ENCODE measurements around the gene DENND5B. TPM values are rescaled to one million over a fixed set of nuclear protein-coding genes. Genes with fewer than 3 reads are reported as not detected.
A peak's percentile ranks its signal among the peaks of the same experiment; 100 is the strongest.
"Not testable (repeated sequence)": the region's sequence is repeated elsewhere in the genome, so short reads cannot be mapped to it uniquely, and the experiment has no call there.

Gene DENND5B
- total and polyA plus RNA-seq, 5 donors: 9.6 to 38.7 (median 37.1) TPM

- Histone ChIP-seq H3K27ac (ENCODE audit: low read length) (no peak overlapping the region), H3K9me3 (ENCODE audit: control insufficient read depth, low read length) (no peaks in the 10 kb centered on the region), H3K4me1 (ENCODE audit: control insufficient read depth, insufficient read depth, low read length) (peaks cover 2% of the 10 kb centered on the region), H3K4me3 (ENCODE audit: low read length) (no peak overlapping the region), H3K27me3 (ENCODE audit: control insufficient read depth, insufficient read depth) (no peaks in the 10 kb centered on the region)
- WGBS: 82% methylated on average over 3 of the region's 3 CpGs
- intact Hi-C loops (cut with DNase I): no loop called here
- DNase-seq: no peak
- ATAC-seq: no peak
These were observed 108.1 kb downstream of the DENND5B start for GRCh38 chr12:31482816-31483215.

GRCh38 chr12:31481415-31481814, 109.5 kb downstream of the DENND5B start:
- Histone ChIP-seq H3K4me1 (ENCODE audit: control insufficient read depth, insufficient read depth, low read length) (peaks cover 2% of the 10 kb centered on the region), H3K4me3 (ENCODE audit: low read length) (no peak overlapping the region), H3K27ac (ENCODE audit: low read length) (no peak overlapping the region), H3K27me3 (ENCODE audit: control insufficient read depth, insufficient read depth) (no peaks in the 10 kb centered on the region), H3K9me3 (ENCODE audit: control insufficient read depth, low read length) (no peaks in the 10 kb centered on the region)
- WGBS: 57% methylated on average over 3 of the region's 3 CpGs
- ATAC-seq (no peak), DNase-seq (no peak)
- intact Hi-C loops (cut with DNase I): no loop called here

DNA sequence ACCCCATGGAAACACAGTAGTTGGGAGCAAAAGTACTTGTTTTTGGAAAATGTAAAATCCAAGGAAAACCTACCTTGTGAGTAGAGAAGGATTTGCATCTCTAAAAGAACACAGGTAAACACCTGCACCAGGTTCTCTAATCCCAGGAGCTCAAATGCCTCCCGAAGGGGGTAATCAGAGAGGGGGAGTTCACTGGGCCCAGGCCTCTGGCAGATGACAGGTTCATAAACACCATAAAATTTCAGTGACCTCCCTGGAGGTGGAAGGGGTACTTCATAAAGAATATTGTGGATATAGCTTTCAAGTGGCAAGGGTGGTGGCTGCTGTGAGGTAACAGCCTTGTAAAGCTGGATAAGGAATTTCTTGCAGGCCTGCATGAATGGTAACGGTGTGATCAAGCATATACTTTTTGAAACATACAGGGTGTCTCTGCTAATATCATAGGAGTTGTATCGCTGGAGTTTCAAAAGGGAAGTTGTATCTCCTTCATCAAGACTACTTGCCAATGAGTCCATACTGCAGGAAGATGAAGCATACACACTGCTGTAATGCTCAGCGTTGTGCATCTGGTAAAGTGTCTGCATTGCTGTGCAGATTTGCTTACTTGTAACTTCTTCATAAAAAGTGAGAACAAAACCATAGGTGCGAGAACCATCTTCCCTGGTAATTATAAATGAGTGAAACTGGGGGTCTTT, 111.3 kb downstream of the DENND5B start:
- intact Hi-C loops (cut with DNase I): no loop called here
- Histone ChIP-seq H3K27ac (ENCODE audit: low read length) (no peak overlapping the region), H3K9me3 (ENCODE audit: control insufficient read depth, low read length) (no peaks in the 10 kb centered on the region), H3K4me3 (ENCODE audit: low read length) (no peak overlapping the region), H3K4me1 (ENCODE audit: control insufficient read depth, insufficient read depth, low read length) (peaks cover 2% of the 10 kb centered on the region), H3K27me3 (ENCODE audit: control insufficient read depth, insufficient read depth) (no peaks in the 10 kb centered on the region)
- no peak for ATAC-seq
- DNase-seq: no peak
- 87% methylated on average over 5 of the region's 5 CpGs for WGBS

DNA sequence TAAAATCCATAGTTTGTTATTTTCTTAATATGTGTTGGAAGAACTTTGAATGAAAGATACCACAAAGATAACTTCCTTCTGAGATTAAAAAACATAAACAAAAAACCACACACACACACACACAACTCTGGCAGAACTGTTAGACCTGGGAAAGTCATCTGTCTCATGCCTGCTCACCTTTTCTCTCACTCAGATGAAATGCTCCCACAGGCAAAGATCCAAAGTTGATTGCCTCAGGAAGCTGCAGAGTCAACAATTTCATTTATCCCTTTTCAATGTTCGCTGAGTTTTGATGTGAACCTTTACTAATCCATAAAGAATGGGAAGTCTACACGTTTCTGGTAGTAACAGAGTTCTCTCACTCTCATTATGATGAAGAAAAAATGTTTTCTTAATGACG, 112.0 kb downstream of the DENND5B start:
- 77% methylated on average over 3 of the region's 3 CpGs for WGBS
- Histone ChIP-seq H3K27ac (ENCODE audit: low read length) (no peak overlapping the region), H3K4me3 (ENCODE audit: low read length) (no peak overlapping the region), H3K9me3 (ENCODE audit: control insufficient read depth, low read length) (no peaks in the 10 kb centered on the region), H3K4me1 (ENCODE audit: control insufficient read depth, insufficient read depth, low read length) (peaks cover 2% of the 10 kb centered on the region), H3K27me3 (ENCODE audit: control insufficient read depth, insufficient read depth) (no peaks in the 10 kb centered on the region)
- ATAC-seq (no peak), DNase-seq (no peak)
- intact Hi-C loops (cut with DNase I): no loop called here

DNA sequence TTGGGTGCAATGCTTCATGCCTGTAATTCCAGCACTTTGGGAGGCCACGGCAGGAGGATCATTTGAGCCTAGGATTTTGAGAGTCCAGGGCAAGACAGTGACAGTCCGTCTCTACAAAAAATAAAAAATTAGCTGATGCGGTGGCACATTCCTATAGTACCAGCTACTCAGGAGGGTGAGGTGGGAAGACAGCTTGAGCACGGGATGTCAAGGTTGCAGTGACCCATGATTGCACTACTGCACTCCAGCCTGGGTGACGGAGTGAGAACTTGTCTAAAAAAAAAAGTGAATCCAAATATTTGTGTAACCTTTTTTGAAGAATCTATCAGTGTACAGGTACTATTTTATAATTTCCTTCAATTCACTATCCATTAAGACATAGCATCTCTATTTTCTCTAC, 112.5 kb downstream of the DENND5B start:
- DNase-seq: no peak
- Histone ChIP-seq H3K4me3 (ENCODE audit: low read length) (no peak overlapping the region), H3K9me3 (ENCODE audit: control insufficient read depth, low read length) (no peaks in the 10 kb centered on the region), H3K4me1 (ENCODE audit: control insufficient read depth, insufficient read depth, low read length) (peaks cover 2% of the 10 kb centered on the region), H3K27me3 (ENCODE audit: control insufficient read depth, insufficient read depth) (no peaks in the 10 kb centered on the region), H3K27ac (ENCODE audit: low read length) (no peak overlapping the region)
- intact Hi-C loops (cut with DNase I): no loop called here
- ATAC-seq: peak; percentile 25 to 37
- 76% methylated on average over 5 of the region's 5 CpGs for WGBS

- peaks cover 2% of the 10 kb centered on the region for H3K4me1 ChIP-seq (ENCODE audit: control insufficient read depth, insufficient read depth, low read length)
- ATAC-seq: no peak
- no peak overlapping the region for H3K4me3 ChIP-seq (ENCODE audit: low read length)
- H3K9me3 ChIP-seq (ENCODE audit: control insufficient read depth, low read length): no peaks in the 10 kb centered on the region
- intact Hi-C loops (cut with DNase I): no loop called here
- no peak for DNase-seq
- no peaks in the 10 kb centered on the region for H3K27me3 ChIP-seq (ENCODE audit: control insufficient read depth, insufficient read depth)
- H3K27ac ChIP-seq (ENCODE audit: low read length): no peak overlapping the region
These were observed 113.2 kb downstream of the DENND5B start for GRCh38 chr12:31477687-31478086.

DNA sequence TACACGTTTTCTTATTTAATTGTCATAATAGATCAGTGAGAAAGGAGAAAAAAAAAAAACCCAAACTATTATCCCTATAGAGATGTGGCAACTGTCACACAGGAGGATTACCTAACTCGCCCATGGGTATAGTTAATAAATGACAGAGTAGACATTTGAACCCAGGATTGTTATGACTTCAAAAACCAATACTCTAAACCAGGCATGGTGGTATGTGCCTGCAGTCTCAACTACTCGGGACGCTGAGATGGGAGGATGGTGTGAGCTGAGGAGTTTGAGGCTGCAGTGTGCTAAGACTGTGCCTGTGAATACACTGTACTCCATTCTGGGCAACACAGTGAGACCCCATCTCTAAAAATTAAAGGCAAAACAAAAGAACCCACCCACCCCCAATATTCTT, 114.5 kb downstream of the DENND5B start:
- H3K27ac ChIP-seq (ENCODE audit: low read length): no peak overlapping the region
- H3K4me3 ChIP-seq (ENCODE audit: low read length): no peak overlapping the region
- no peaks in the 10 kb centered on the region for H3K9me3 ChIP-seq (ENCODE audit: control insufficient read depth, low read length)
- intact Hi-C loops (cut with DNase I): no loop called here
- DNase-seq (no peak), ATAC-seq (no peak)
- no peaks in the 10 kb centered on the region for H3K27me3 ChIP-seq (ENCODE audit: control insufficient read depth, insufficient read depth)
- H3K4me1 ChIP-seq (ENCODE audit: control insufficient read depth, insufficient read depth, low read length): peaks cover under 1% of the 10 kb centered on the region
- 96% methylated on average over 4 of the region's 4 CpGs for WGBS

DNA sequence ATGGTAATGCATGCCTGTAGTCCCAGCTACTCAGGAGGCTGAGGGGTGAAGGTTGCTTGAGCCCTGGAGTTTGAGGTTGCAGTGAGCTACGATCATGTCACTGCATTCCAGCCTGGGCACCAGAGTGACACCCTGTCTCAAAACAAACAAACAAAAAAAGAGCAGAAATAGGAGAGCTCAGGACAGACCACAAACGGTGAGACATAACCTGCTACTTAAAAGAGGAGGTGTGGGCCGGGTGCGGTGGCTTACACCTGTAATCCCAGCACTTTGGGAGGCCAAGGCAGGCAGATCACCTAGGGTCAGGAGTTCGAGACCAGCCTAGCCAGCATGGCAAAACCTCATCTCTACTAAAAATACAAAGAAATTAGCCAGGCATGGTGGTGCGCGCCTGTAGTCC, 115.3 kb downstream of the DENND5B start:
- H3K27ac ChIP-seq (ENCODE audit: low read length); H3K27me3 ChIP-seq (ENCODE audit: control insufficient read depth, insufficient read depth); H3K4me3 ChIP-seq (ENCODE audit: low read length); ATAC-seq; H3K9me3 ChIP-seq (ENCODE audit: control insufficient read depth, low read length); H3K4me1 ChIP-seq (ENCODE audit: control insufficient read depth, insufficient read depth, low read length); DNase-seq; intact Hi-C loops (cut with DNase I): not testable (repeated sequence)
- WGBS: 90% methylated on average over 7 of the region's 7 CpGs

- no peak overlapping the region for H3K27ac ChIP-seq (ENCODE audit: low read length)
- 93% methylated on average over 2 of the region's 2 CpGs for WGBS
- no peak overlapping the region for H3K4me3 ChIP-seq (ENCODE audit: low read length)
- intact Hi-C loops (cut with DNase I): no loop called here
- H3K27me3 ChIP-seq (ENCODE audit: control insufficient read depth, insufficient read depth): no peaks in the 10 kb centered on the region
- H3K4me1 ChIP-seq (ENCODE audit: control insufficient read depth, insufficient read depth, low read length): no peaks in the 10 kb centered on the region
- ATAC-seq (no peak), DNase-seq (no peak)
- H3K9me3 ChIP-seq (ENCODE audit: control insufficient read depth, low read length): no peaks in the 10 kb centered on the region
These were observed 116.2 kb downstream of the DENND5B start for GRCh38 chr12:31474751-31475150.

DNA sequence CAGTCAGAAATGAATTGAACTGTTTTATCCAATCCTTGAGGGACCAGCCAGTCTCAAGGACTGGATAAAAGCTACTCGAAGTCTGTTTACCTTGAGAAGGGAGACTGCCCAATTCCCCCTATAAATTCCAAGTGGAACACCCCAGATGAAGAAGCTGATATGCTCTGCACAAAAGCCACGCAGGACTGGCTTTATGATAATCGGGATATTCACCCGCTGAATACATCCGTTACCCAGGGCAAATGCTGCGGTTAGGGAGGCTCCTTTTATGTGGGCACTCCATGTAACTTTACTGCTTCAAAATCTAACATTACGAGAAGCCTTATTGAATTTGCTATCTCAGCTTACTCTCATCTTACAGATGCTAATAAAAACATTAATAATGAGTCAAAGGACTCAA, 119.1 kb downstream of the DENND5B start:
- no peak overlapping the region for H3K4me3 ChIP-seq (ENCODE audit: low read length)
- no peak for ATAC-seq
- WGBS: 94% methylated on average over 7 of the region's 7 CpGs
- H3K9me3 ChIP-seq (ENCODE audit: control insufficient read depth, low read length): no peaks in the 10 kb centered on the region
- H3K4me1 ChIP-seq (ENCODE audit: control insufficient read depth, insufficient read depth, low read length): no peaks in the 10 kb centered on the region
- intact Hi-C loops (cut with DNase I): no loop called here
- DNase-seq: no peak
- H3K27me3 ChIP-seq (ENCODE audit: control insufficient read depth, insufficient read depth): no peaks in the 10 kb centered on the region
- no peak overlapping the region for H3K27ac ChIP-seq (ENCODE audit: low read length)

- intact Hi-C loops (cut with DNase I): no loop called here
- no peak overlapping the region for H3K4me3 ChIP-seq (ENCODE audit: low read length)
- H3K27ac ChIP-seq (ENCODE audit: low read length): no peak overlapping the region
- no peak for ATAC-seq
- H3K4me1 ChIP-seq (ENCODE audit: control insufficient read depth, insufficient read depth, low read length): no peaks in the 10 kb centered on the region
- H3K27me3 ChIP-seq (ENCODE audit: control insufficient read depth, insufficient read depth): no peaks in the 10 kb centered on the region
- no peak for DNase-seq
- 79% methylated on average over 6 of the region's 6 CpGs for WGBS
- H3K9me3 ChIP-seq (ENCODE audit: control insufficient read depth, low read length): no peaks in the 10 kb centered on the region
These were observed 119.9 kb downstream of the DENND5B start for GRCh38 chr12:31471051-31471450.

GRCh38 chr12:31470459-31470858, 120.5 kb downstream of the DENND5B start:
- H3K27ac ChIP-seq (ENCODE audit: low read length): no peak overlapping the region
- no peaks in the 10 kb centered on the region for H3K27me3 ChIP-seq (ENCODE audit: control insufficient read depth, insufficient read depth)
- DNase-seq (no peak), ATAC-seq (no peak)
- H3K4me1 ChIP-seq (ENCODE audit: control insufficient read depth, insufficient read depth, low read length): no peaks in the 10 kb centered on the region
- no peak overlapping the region for H3K4me3 ChIP-seq (ENCODE audit: low read length)
- intact Hi-C loops (cut with DNase I): no loop called here
- no peaks in the 10 kb centered on the region for H3K9me3 ChIP-seq (ENCODE audit: control insufficient read depth, low read length)
